HCT116 (cell line): ENCODE data around the gene L1CAM. TPM values are rescaled to one million over a fixed set of nuclear protein-coding genes. Genes with fewer than 3 reads are reported as not detected.

Source experiments
- ATAC-seq: fragments of 200-7000 bp; cut with Tn5 transposase; 2 replicates; pipeline ENCODE4 v1.9.1; 2020; ENCODE audit warnings: mild to moderate bottlenecking, moderate library complexity
- BruUV-seq: library from RNA; stranded (reverse); fragments of 400-500 nt; replicated peaks from 2 replicates; lab custom pipeline; 2021; lab: Mats Ljungman, UMichigan
- CTCF ChIA-PET: fragments of 300-600 bp; sonication (Branson Sonifier 250); formaldehyde crosslinking; loops from one replicate; lab custom pipeline; 2021; ENCODE audit warnings: antibody characterized with exemption; lab: Charles Lee
- POLR2A ChIA-PET: fragments of 300-600, 350-600 bp; sonication (Branson Sonifier 250); formaldehyde crosslinking; loops from one replicate; lab custom pipeline; 2021; ENCODE audit warnings: antibody characterized with exemption; lab: Charles Lee
- RAD21 ChIA-PET, 2 experiments: fragments of 300-600 bp; sonication (Branson Sonifier 250); formaldehyde crosslinking; loops; one replicate each; lab custom pipeline; 2023; ENCODE audit warnings: low total read pairs in 2 of 2; ENCODE audit not compliant: uncharacterized antibody in 2 of 2, unreplicated experiment in 2 of 2, low non-redundant PET in 1 of 2; lab: Charles Lee
- DNase-seq: peaks from one replicate; pipeline ENCODE4 v3.0.0-alpha.2; 2010; ENCODE audit warnings: low read depth, low spot score
- H2AFZ ChIP-seq: fragments of 200-600 bp; shearing (Covaris generic), sonication (generic); 2 replicates; pipeline ENCODE4 v1.6.1; 2017; ENCODE audit warnings: low read depth, mixed run types, mixed read lengths, antibody characterized with exemption, low read length; ENCODE audit not compliant: poor library complexity, severe bottlenecking
- H3K27ac ChIP-seq: 2 replicates; pipeline ENCODE4 v1.5.1; 2012; ENCODE audit warnings: low read depth, low read length
- H3K27me3 ChIP-seq: fragments of 200-600 bp; sonication (generic); 2 replicates; pipeline ENCODE4 v1.6.1; 2016; ENCODE audit warnings: mixed run types, low read length, mixed read lengths; ENCODE audit not compliant: insufficient read depth
- H3K36me3 ChIP-seq, 2 experiments: fragments of 200-500 bp in 1 of 2; fragments of 200-600 bp in 1 of 2; sonication (Bioruptor generic) in 1 of 2; sonication (generic) in 1 of 2; 2 replicates each; pipeline versions ENCODE4 v1.5.1 to v1.6.1; 2014 to 2016; ENCODE audit warnings: low read length in 2 of 2, inconsistent platforms in 1 of 2, mixed read lengths in 1 of 2, mixed run types in 1 of 2; ENCODE audit not compliant: insufficient read depth in 2 of 2, control insufficient read depth in 1 of 2
- H3K4me1 ChIP-seq, 2 experiments: fragments of 200-600 bp in 1 of 2; sonication (generic) in 1 of 2; 2 replicates each; pipeline versions ENCODE4 v1.5.1 to v1.6.1; 2012 to 2017; ENCODE audit warnings: low read length in 2 of 2, inconsistent platforms in 1 of 2, mild to moderate bottlenecking in 1 of 2, mixed read lengths in 1 of 2, mixed run types in 1 of 2, moderate library complexity in 1 of 2; ENCODE audit not compliant: insufficient read depth in 2 of 2, control insufficient read depth in 1 of 2
- H3K4me2 ChIP-seq: fragments of 200-600 bp; sonication (generic); 2 replicates; pipeline ENCODE4 v1.6.1; 2017; ENCODE audit warnings: mixed run types, low read length, mixed read lengths
- H3K4me3 ChIP-seq, 2 experiments: fragments of 200-600 bp in 1 of 2; sonication (generic) in 1 of 2; replicated peaks in 1 of 2; 2 replicates each; pipeline ENCODE4 v1.5.1; 2011 to 2016; ENCODE audit warnings: low read length in 2 of 2, control low read depth in 1 of 2, low read depth in 1 of 2, mild to moderate bottlenecking in 1 of 2, mixed read lengths in 1 of 2, mixed run types in 1 of 2
- H3K79me2 ChIP-seq: fragments of 200-600 bp; sonication (generic); 2 replicates; pipeline ENCODE4 v1.6.1; 2017; ENCODE audit warnings: mild to moderate bottlenecking, mixed run types, low read length, moderate library complexity, mixed read lengths; ENCODE audit not compliant: insufficient read depth
- H3K9ac ChIP-seq: fragments of 200-600 bp; sonication (generic); 2 replicates; pipeline ENCODE4 v1.6.1; 2016; ENCODE audit warnings: low read length, mixed read lengths
- H3K9me2 ChIP-seq: fragments of 200-600 bp; sonication (generic), shearing (Covaris generic); 2 replicates; pipeline ENCODE4 v1.6.1; 2017; ENCODE audit warnings: mixed run types, mild to moderate bottlenecking, moderate library complexity; ENCODE audit not compliant: insufficient read depth
- H3K9me3 ChIP-seq, 2 experiments: fragments of 200-500 bp in 1 of 2; fragments of 200-600 bp in 1 of 2; sonication (Bioruptor generic) in 1 of 2; sonication (generic) in 1 of 2; 2 replicates each; pipeline ENCODE4 v1.6.1; 2014 to 2017; ENCODE audit warnings: low read length in 2 of 2, mixed read lengths in 2 of 2, inconsistent platforms in 1 of 2, low read depth in 1 of 2, mild to moderate bottlenecking in 1 of 2, mixed run types in 1 of 2, moderate library complexity in 1 of 2; ENCODE audit not compliant: control insufficient read depth in 1 of 2, insufficient read depth in 1 of 2
- H4K20me1 ChIP-seq: fragments of 200-600 bp; sonication (generic), shearing (Covaris generic); 2 replicates; pipeline ENCODE4 v1.6.1; 2017; ENCODE audit warnings: mixed run types, mild to moderate bottlenecking, moderate library complexity; ENCODE audit not compliant: insufficient read depth
- EGR1 ChIP-seq: IDR thresholded peaks from 2 replicates; pipeline ENCODE4 v1.6.1; 2012; ENCODE audit warnings: low read depth
- ELF1 ChIP-seq: IDR thresholded peaks from 2 replicates; pipeline ENCODE4 v1.6.1; 2012; ENCODE audit warnings: low read depth, borderline replicate concordance
- EZH2phosphoT487 ChIP-seq: fragments of 200-600 bp; IDR thresholded peaks from 2 replicates; pipeline ENCODE4 v1.6.1; 2018; ENCODE audit warnings: antibody characterized with exemption, borderline replicate concordance
- FOSL1 ChIP-seq: IDR thresholded peaks from 2 replicates; pipeline ENCODE4 v1.6.1; 2012; ENCODE audit warnings: low read depth
- POLR2A ChIP-seq: IDR thresholded peaks from 2 replicates; pipeline ENCODE4 v1.7.0; 2011; ENCODE audit warnings: borderline replicate concordance; ENCODE audit not compliant: insufficient read depth, insufficient read length; ENCODE audit errors: extremely low read depth
- ZFX ChIP-seq: fragments of 450-650 bp; IDR thresholded peaks from 2 replicates; pipeline ENCODE4 v1.6.1; 2017
- intact Hi-C: fragments of 100-400 bp; cut with micrococcal nuclease; formaldehyde crosslinking; loops from 2 replicates; pipeline ENCODE4 v1.10.0; 2022
- total RNA-seq: library from RNA; stranded (reverse); gene quantifications from one replicate; pipeline ENCODE4 v1.2.1, GENCODE V29; 2021; ENCODE audit not compliant: unreplicated experiment
- TF ChIP-seq, protein P1 (sequence below): IDR thresholded peaks from 2 replicates; pipeline ENCODE4 v1.6.1; 2012; ENCODE audit warnings: low read depth

L1CAM gene
- total RNA-seq, 1 experiment from 2014 or later, result 14.8 TPM

DNA sequence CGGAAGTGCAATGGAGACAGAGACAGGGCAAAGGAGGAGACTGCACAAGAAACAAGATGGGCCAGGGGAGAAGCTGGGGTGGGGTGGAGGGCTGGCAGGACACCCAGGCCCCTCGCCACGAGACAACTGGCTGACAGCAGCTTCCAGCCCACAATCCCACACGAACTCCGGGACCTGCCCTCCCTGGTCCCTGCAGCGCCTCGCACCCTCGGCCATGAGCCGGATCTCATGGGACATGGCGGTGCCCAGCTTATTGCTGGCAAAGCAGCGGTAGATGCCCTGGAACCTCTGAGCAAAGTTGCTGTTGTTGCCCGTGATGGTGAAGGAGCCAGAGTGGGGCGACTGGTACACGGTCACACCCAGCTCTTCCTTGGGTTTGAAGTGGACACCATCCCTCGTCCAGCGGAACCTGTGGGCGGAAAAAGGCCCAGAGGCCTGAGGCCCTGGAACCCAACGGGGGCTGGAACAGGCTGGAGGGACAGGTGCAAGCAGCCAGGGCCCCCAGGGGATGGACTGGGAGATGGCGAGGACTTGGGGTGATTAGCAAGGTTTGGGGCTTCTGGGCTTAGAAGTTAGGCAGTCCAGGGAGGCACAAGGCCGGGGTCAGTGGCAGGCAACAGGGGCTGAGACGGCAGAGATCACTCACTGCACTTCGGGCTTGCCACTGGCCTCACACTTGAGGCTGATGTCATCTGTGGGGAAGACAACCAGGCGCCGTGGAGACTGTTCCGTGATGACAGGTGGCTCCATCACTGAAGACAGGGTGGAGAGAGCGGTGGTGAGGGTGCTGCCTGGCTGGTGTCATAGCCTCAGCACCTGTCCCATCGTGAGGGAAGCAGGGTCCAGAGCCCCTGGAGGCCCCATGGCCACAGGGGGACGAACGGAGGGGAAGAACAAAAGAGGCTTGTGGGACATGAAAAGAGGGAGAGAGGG, 13.8 kb downstream of the L1CAM start (continued):
- TF ChIP-seq, protein P1, sequence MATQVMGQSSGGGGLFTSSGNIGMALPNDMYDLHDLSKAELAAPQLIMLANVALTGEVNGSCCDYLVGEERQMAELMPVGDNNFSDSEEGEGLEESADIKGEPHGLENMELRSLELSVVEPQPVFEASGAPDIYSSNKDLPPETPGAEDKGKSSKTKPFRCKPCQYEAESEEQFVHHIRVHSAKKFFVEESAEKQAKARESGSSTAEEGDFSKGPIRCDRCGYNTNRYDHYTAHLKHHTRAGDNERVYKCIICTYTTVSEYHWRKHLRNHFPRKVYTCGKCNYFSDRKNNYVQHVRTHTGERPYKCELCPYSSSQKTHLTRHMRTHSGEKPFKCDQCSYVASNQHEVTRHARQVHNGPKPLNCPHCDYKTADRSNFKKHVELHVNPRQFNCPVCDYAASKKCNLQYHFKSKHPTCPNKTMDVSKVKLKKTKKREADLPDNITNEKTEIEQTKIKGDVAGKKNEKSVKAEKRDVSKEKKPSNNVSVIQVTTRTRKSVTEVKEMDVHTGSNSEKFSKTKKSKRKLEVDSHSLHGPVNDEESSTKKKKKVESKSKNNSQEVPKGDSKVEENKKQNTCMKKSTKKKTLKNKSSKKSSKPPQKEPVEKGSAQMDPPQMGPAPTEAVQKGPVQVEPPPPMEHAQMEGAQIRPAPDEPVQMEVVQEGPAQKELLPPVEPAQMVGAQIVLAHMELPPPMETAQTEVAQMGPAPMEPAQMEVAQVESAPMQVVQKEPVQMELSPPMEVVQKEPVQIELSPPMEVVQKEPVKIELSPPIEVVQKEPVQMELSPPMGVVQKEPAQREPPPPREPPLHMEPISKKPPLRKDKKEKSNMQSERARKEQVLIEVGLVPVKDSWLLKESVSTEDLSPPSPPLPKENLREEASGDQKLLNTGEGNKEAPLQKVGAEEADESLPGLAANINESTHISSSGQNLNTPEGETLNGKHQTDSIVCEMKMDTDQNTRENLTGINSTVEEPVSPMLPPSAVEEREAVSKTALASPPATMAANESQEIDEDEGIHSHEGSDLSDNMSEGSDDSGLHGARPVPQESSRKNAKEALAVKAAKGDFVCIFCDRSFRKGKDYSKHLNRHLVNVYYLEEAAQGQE, result no peak
- TF ChIP-seq EZH2phosphoT487, result no peak

DNA sequence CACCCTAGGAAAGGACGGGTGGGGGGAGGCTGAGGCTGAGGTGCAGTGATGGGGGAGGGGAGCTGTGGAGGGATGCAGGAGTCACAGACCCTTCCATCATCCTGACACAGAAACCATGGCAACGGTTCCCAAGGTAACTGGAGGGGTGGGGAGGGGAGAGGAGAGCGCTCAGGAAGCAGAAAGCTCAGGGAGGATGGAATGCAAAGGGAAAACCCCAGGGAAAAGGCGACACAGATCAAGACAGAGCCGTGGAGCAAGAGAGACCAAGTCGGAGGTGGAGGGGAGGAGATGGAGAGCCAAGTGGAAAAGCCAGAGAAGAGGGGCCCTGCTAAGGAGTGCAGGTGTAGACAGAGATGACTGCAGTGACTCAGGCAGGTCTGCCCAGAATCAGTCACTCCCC, 14.5 kb downstream of the L1CAM start:
- RAD21 ChIA-PET, result no interaction called here
- no peak overlapping the region for H3K27ac ChIP-seq
- no peaks in the 10 kb centered on the region for H3K9me3 ChIP-seq
- no peak overlapping the region for H3K9ac ChIP-seq
- no peaks in the 10 kb centered on the region for H3K27me3 ChIP-seq
- no peak for ATAC-seq
- TF ChIP-seq POLR2A (no peak), FOSL1 (no peak), ZFX (no peak), ELF1 (no peak), EGR1 (no peak)
- H3K4me1 ChIP-seq, result no peaks in the 10 kb centered on the region
- POLR2A ChIA-PET, result no interaction called here
- no peaks in the 10 kb centered on the region for H3K36me3 ChIP-seq
- intact Hi-C loops, result no loop called here
- CTCF ChIA-PET, result no interaction called here
- H3K9me2 ChIP-seq, result no peaks in the 10 kb centered on the region
- BruUV-seq, result no TSS peak
- H3K4me2 ChIP-seq, result no peak overlapping the region
- H2AFZ ChIP-seq, result no peak overlapping the region
- H4K20me1 ChIP-seq, result no peaks in the 10 kb centered on the region
- DNase-seq, result no peak
- no peaks in the 10 kb centered on the region for H3K79me2 ChIP-seq
- H3K4me3 ChIP-seq, result no peak overlapping the region
